Body of pancreas (tissue), 4 donors: ENCODE results near the gene GPBP1L1.

ENCODE experiments used
- CTCF ChIP-seq, 7 experiments: fragments of 450-650 bp in 4 of 7; fragments of 200-600 bp in 3 of 7; sonication (generic) in 3 of 7; IDR thresholded peaks; one replicate each; pipeline ENCODE4 v1.5.1; 2016 to 2019; ENCODE audit warnings: antibody characterized with exemption in 7 of 7
- POLR2A ChIP-seq, 3 donors: fragments of 450-650 bp; IDR thresholded peaks; one replicate each; pipeline ENCODE4 v1.6.1; 2016; ENCODE audit warnings: antibody characterized with exemption in 3 of 3, mild to moderate bottlenecking in 2 of 3

DNA sequence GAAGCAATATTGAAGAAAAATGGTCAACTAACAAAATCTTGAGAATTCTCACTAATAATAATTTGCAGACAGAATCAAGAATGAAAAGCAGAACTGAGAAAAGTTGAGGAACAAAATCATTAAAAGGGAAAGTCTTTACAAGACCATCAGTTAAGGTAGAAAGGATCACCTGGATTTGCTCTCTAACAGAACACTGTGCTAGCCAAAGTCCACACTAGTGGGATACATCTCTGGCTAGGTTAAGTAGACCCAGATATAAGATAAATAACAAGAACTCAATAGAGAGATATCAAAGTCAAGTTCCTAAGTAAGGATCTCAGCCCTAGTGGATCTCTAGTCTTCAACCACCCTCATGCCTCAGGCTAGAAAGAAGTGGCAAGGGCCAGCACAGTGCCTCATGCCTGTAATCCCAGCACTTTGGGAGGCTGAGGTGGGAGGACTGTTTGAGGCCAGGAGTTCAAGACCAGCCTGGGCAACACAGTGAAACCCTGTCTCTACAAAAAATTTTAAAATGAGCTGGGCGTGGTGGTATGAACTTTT lies 44.5 kb upstream of the GPBP1L1 start:
- TF ChIP-seq CTCF (IDR thresholded peaks at IDR 0.05) (no peak), POLR2A (IDR thresholded peaks at IDR 0.05) (no peak)
